Mesenchymal stem cell (in vitro differentiated cells and primary cell): Measurements from ENCODE around the gene GABRP.
A peak's percentile ranks its signal among the peaks of the same experiment; 100 is the strongest.

Source experiments
- DNase-seq: peaks from one replicate; pipeline ENCODE4 v3.0.0-alpha.2; 2013
- H2AFZ ChIP-seq: one replicate; pipeline ENCODE4 v1.6.1; 2013; ENCODE audit warnings: low read depth, mild to moderate bottlenecking, control low read depth, inconsistent platforms, low read length, moderate library complexity
- H2AK5ac ChIP-seq: 2 replicates; pipeline ENCODE4 v1.6.1; 2013; ENCODE audit warnings: low read length, moderate library complexity, mild to moderate bottlenecking, inconsistent platforms; ENCODE audit not compliant: severe bottlenecking
- H2BK120ac ChIP-seq: one replicate; pipeline ENCODE4 v1.6.1; 2013; ENCODE audit warnings: low read depth, mild to moderate bottlenecking, inconsistent platforms, low read length, moderate library complexity
- H2BK12ac ChIP-seq, 2 experiments: one replicate each; pipeline ENCODE4 v1.6.1; 2013; ENCODE audit warnings: inconsistent platforms in 2 of 2, low read length in 2 of 2, mild to moderate bottlenecking in 2 of 2, moderate library complexity in 2 of 2, control low read depth in 1 of 2
- H2BK15ac ChIP-seq: one replicate; pipeline ENCODE4 v1.6.1; 2013; ENCODE audit warnings: mild to moderate bottlenecking, low read depth, inconsistent platforms; ENCODE audit not compliant: poor library complexity, severe bottlenecking
- H2BK5ac ChIP-seq: 2 replicates; pipeline ENCODE4 v1.6.1; 2013; ENCODE audit warnings: low read depth, mild to moderate bottlenecking, low read length, control low read depth, inconsistent platforms; ENCODE audit not compliant: poor library complexity, severe bottlenecking
- H3K14ac ChIP-seq, 2 experiments: one replicate each; pipeline ENCODE4 v1.6.1; 2013; ENCODE audit warnings: inconsistent platforms in 2 of 2, low read length in 2 of 2, control low read depth in 1 of 2, mild to moderate bottlenecking in 1 of 2, moderate library complexity in 1 of 2
- H3K18ac ChIP-seq, 2 experiments: one replicate each; pipeline ENCODE4 v1.6.1; 2013; ENCODE audit warnings: inconsistent platforms in 2 of 2, low read length in 2 of 2, control low read depth in 1 of 2, low read depth in 1 of 2, mild to moderate bottlenecking in 1 of 2
- H3K23ac ChIP-seq, 2 experiments: one replicate each; pipeline ENCODE4 v1.6.1; 2013; ENCODE audit warnings: inconsistent platforms in 2 of 2, low read length in 2 of 2, mild to moderate bottlenecking in 2 of 2, moderate library complexity in 2 of 2, control low read depth in 1 of 2
- H3K27ac ChIP-seq: 2 replicates; pipeline ENCODE4 v1.5.1; 2013; ENCODE audit warnings: mild to moderate bottlenecking, moderate library complexity, low read length, control low read depth, inconsistent platforms; ENCODE audit not compliant: poor library complexity, severe bottlenecking
- H3K27me3 ChIP-seq, 2 experiments: 2 replicates each; pipeline versions ENCODE4 v1.6.1 to v1.7.0; 2013; ENCODE audit warnings: low read length in 2 of 2, mild to moderate bottlenecking in 2 of 2, moderate library complexity in 2 of 2, control low read depth in 1 of 2, inconsistent platforms in 1 of 2; ENCODE audit not compliant: control insufficient read depth in 1 of 2, insufficient read depth in 1 of 2
- H3K36me3 ChIP-seq, 2 experiments: 2 replicates each; pipeline versions ENCODE4 v1.6.1 to v1.7.0; 2013; ENCODE audit warnings: low read length in 2 of 2, control low read depth in 1 of 2, inconsistent platforms in 1 of 2, low read depth in 1 of 2, mild to moderate bottlenecking in 1 of 2; ENCODE audit not compliant: insufficient read depth in 2 of 2, control insufficient read depth in 1 of 2
- H3K4ac ChIP-seq, 2 experiments: one replicate each; pipeline ENCODE4 v1.6.1; 2013; ENCODE audit warnings: inconsistent platforms in 2 of 2, low read length in 2 of 2, mild to moderate bottlenecking in 2 of 2, moderate library complexity in 2 of 2, control low read depth in 1 of 2, low read depth in 1 of 2
- H3K4me1 ChIP-seq: 2 replicates; pipeline ENCODE4 v1.6.1; 2013; ENCODE audit warnings: low read depth, low read length, control low read depth; ENCODE audit not compliant: control insufficient read depth, insufficient read depth
- H3K4me2 ChIP-seq: 2 replicates; pipeline ENCODE4 v1.6.1; 2013; ENCODE audit warnings: low read length, mild to moderate bottlenecking, inconsistent platforms; ENCODE audit not compliant: poor library complexity, severe bottlenecking
- H3K4me3 ChIP-seq, 2 experiments: 2 replicates each; pipeline versions ENCODE4 v1.5.1 to v1.7.0; 2013; ENCODE audit warnings: low read length in 2 of 2, mild to moderate bottlenecking in 2 of 2, control low read depth in 1 of 2, low read depth in 1 of 2; ENCODE audit not compliant: insufficient read depth in 1 of 2
- H3K79me1 ChIP-seq: replicated peaks from 2 replicates; pipeline ENCODE4 v1.6.1; 2013; ENCODE audit warnings: mild to moderate bottlenecking, control low read depth, low read length, inconsistent platforms; ENCODE audit not compliant: poor library complexity, severe bottlenecking
- H3K9ac ChIP-seq: 2 replicates; pipeline ENCODE4 v1.7.0; 2013; ENCODE audit warnings: mild to moderate bottlenecking, low read length, moderate library complexity
- H3K9me3 ChIP-seq: 2 replicates; pipeline ENCODE4 v1.7.0; 2013; ENCODE audit warnings: mild to moderate bottlenecking, low read length; ENCODE audit not compliant: control insufficient read depth
- H4K8ac ChIP-seq: one replicate; pipeline ENCODE4 v1.6.1; 2013; ENCODE audit warnings: inconsistent platforms, mild to moderate bottlenecking, low read length, moderate library complexity
- H4K91ac ChIP-seq: one replicate; pipeline ENCODE4 v1.6.1; 2013; ENCODE audit warnings: mild to moderate bottlenecking, low read length, inconsistent platforms
- WGBS: methylation state at CpG from one replicate; pipeline ENCODE4 v1.1.7; 2013; ENCODE audit warnings: mixed read lengths; 5-methylcytosine and 5-hydroxymethylcytosine counted together

Gene GABRP

DNA sequence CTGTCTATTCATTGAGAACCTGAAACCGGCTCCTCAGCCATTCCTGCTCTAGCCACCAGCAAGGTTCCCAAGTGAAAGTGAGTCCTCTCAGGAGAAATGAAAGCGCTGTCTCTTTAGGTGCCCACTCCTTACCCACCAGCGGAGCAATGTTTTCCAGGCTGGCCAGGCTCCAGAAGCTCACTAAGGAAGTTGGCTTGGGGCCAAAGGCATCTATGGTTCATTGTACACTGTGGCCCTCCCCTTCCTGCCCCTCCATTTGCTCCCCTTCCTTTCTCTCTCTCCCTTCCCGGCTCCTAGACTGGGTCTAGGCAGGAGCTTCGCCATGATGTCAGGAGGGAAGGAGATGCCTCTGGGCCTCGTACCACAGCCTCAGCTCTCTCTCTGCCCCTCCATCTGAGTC is 1.1 kb upstream of the GABRP start:
- no peak overlapping the region for H3K18ac ChIP-seq
- 96% methylated on average over 5 of the region's 6 CpGs for WGBS
- no peak overlapping the region for H2BK120ac ChIP-seq
- no peak overlapping the region for H2BK12ac ChIP-seq
- peaks cover 2% of the 10 kb centered on the region for H3K4me1 ChIP-seq
- no peak overlapping the region for H4K8ac ChIP-seq
- no peaks in the 10 kb centered on the region for H3K9me3 ChIP-seq
- no peak overlapping the region for H2AK5ac ChIP-seq
- no peak overlapping the region for H3K4ac ChIP-seq
- no peak overlapping the region for H3K23ac ChIP-seq
- no peak overlapping the region for H3K4me2 ChIP-seq
- no peak overlapping the region for H3K4me3 ChIP-seq
- no peak overlapping the region for H2BK15ac ChIP-seq
- no peaks in the 10 kb centered on the region for H3K79me1 ChIP-seq
- no peaks in the 10 kb centered on the region for H3K36me3 ChIP-seq
- H2AFZ ChIP-seq: no peak overlapping the region
- H4K91ac ChIP-seq: no peak overlapping the region
- H2BK5ac ChIP-seq: no peak overlapping the region
- no peak overlapping the region for H3K14ac ChIP-seq
- H3K9ac ChIP-seq: no peak overlapping the region
- DNase-seq: no peak
- no peak overlapping the region for H3K27ac ChIP-seq
- H3K27me3 ChIP-seq: peaks cover 3 to 18% of the 10 kb centered on the region in 2 experiments

DNA sequence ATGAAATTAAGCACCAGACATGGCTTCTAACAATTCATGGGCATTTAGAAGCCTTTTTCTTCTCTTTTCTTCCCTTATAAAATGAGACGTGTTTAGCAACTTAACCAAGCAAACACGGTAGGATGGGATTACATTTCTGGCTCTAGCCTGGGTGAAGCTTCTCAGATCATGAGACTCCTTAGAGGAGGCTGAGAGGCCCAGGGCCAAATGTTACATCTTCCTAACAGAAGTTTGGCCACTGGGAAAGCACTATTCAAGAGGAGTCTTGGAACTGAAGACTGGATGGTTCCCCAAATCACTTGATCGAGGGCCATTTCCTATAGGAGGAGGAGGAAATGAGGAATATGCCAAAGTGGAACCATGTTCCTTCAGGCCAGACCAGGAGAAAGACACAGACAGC is 1.9 kb downstream of the GABRP start:
- Histone ChIP-seq H3K4me1 (peaks cover 2% of the 10 kb centered on the region), H2BK12ac (no peak overlapping the region), H3K23ac (no peak overlapping the region), H3K14ac (no peak overlapping the region), H2AK5ac (no peak overlapping the region), H3K9me3 (no peaks in the 10 kb centered on the region), H3K4me3 (no peak overlapping the region), H3K36me3 (no peaks in the 10 kb centered on the region), H4K91ac (no peak overlapping the region), H4K8ac (no peak overlapping the region), H3K9ac (no peak overlapping the region), H3K79me1 (no peaks in the 10 kb centered on the region), H2AFZ (no peak overlapping the region), H2BK15ac (no peak overlapping the region), H3K27me3 (peaks cover 6 to 30% of the 10 kb centered on the region in 2 experiments), H2BK5ac (no peak overlapping the region), H3K27ac (no peak overlapping the region), H2BK120ac (no peak overlapping the region), H3K18ac (no peak overlapping the region), H3K4me2 (no peak overlapping the region), H3K4ac (no peak overlapping the region)
- WGBS: 84% methylated on average over 3 of the region's 3 CpGs
- no peak for DNase-seq

DNA sequence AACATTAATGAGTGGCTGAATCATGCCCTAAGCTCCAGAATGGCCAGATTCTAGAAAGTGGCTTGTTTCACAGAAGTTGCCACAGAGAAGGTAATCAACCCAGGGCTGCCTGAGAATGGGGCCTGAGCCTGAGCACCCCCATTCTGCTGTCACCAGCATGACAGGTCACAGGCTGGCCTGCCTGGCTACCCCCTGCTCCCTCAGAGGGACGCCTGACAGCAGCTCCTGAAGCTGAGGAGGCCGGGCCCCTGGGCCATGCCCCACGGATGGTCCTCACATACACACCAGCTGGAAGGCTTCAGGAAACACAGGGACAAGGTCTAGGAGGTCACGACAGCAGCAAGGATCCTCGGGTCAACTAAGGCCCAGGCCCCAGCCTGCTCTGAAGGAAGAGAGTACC is 3.7 kb downstream of the GABRP start:
- Histone ChIP-seq H4K91ac (no peak overlapping the region), H3K4me2 (no peak overlapping the region), H3K27me3 (peaks cover 9 to 34% of the 10 kb centered on the region in 2 experiments), H2BK15ac (no peak overlapping the region), H3K9ac (no peak overlapping the region), H2AFZ (no peak overlapping the region), H4K8ac (no peak overlapping the region), H3K4ac (no peak overlapping the region), H3K4me1 (peaks cover 2% of the 10 kb centered on the region), H3K9me3 (no peaks in the 10 kb centered on the region), H3K27ac (no peak overlapping the region), H2BK5ac (no peak overlapping the region), H2BK12ac (no peak overlapping the region), H3K18ac (no peak overlapping the region), H3K79me1 (no peaks in the 10 kb centered on the region), H2AK5ac (no peak overlapping the region), H3K4me3 (no peak overlapping the region), H3K23ac (no peak overlapping the region), H3K14ac (no peak overlapping the region), H3K36me3 (no peaks in the 10 kb centered on the region), H2BK120ac (no peak overlapping the region)
- WGBS: 68% methylated on average over 5 of the region's 5 CpGs
- no peak for DNase-seq

DNA sequence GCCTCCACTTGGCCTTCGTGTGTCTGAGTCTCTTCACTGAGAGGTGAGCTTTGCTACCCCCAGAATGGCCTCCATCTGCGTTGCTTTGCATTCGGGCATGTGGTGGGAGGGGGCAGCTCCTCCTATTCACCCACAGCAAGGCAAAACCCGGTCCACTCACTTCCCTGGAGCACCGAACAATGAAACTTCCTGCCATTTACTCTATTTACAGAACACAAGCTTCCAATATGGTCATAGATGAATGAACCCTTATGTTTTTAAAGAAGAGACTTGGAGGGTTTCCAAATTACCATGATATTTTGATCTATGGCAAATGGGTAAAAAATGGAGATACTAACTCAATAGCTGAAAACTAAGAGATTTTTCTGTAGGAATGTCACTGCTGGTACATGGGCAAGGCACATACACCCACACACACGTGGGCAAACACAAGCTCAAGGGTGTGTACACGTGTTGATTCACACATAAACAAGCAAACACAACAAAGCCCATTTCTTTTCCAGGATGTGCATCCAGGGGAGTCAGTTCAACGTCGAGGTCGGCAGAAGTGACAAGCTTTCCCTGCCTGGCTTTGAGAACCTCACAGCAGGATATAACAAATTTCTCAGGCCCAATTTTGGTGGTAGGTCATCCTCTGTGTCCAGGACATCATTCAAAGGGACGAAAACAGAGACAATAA is 5.2 kb downstream of the GABRP start:
- WGBS: 69% methylated on average over 10 of the region's 11 CpGs
- H3K36me3 ChIP-seq: no peaks in the 10 kb centered on the region

More for the DNA sequence above, 5.2 kb downstream of the GABRP start:
- no peak overlapping the region for H2BK120ac ChIP-seq
- H3K4ac ChIP-seq: no peak overlapping the region
- no peaks in the 10 kb centered on the region for H3K4me1 ChIP-seq
- H3K9ac ChIP-seq: no peak overlapping the region
- no peak overlapping the region for H2AK5ac ChIP-seq
- no peak overlapping the region for H4K91ac ChIP-seq
- no peak overlapping the region for H3K18ac ChIP-seq
- no peak overlapping the region for H2BK5ac ChIP-seq
- peaks cover 9 to 26% of the 10 kb centered on the region in 2 experiments for H3K27me3 ChIP-seq
- H3K14ac ChIP-seq: no peak overlapping the region
- H3K4me2 ChIP-seq: no peak overlapping the region
- H3K27ac ChIP-seq: no peak overlapping the region
- no peak overlapping the region for H2BK15ac ChIP-seq
- no peak for DNase-seq
- H3K23ac ChIP-seq: peak overlapping the region in 1 of 2 experiments; percentile 10
- no peaks in the 10 kb centered on the region for H3K9me3 ChIP-seq
- no peak overlapping the region for H2AFZ ChIP-seq
- no peak overlapping the region for H4K8ac ChIP-seq
- H2BK12ac ChIP-seq: no peak overlapping the region
- no peaks in the 10 kb centered on the region for H3K79me1 ChIP-seq
- H3K4me3 ChIP-seq: no peak overlapping the region
